Epidermal melanocyte (primary cell): ENCODE measurements around the gene NUDT8.
"Not testable (repeated sequence)": the region's sequence is repeated elsewhere in the genome, so short reads cannot be mapped to it uniquely, and the experiment has no call there.

ENCODE experiments used
- DNase-seq: peaks from one replicate; pipeline ENCODE4 v3.0.0; 2011; ENCODE audit warnings: low spot score; ENCODE audit not compliant: insufficient read length

NUDT8 gene

DNA sequence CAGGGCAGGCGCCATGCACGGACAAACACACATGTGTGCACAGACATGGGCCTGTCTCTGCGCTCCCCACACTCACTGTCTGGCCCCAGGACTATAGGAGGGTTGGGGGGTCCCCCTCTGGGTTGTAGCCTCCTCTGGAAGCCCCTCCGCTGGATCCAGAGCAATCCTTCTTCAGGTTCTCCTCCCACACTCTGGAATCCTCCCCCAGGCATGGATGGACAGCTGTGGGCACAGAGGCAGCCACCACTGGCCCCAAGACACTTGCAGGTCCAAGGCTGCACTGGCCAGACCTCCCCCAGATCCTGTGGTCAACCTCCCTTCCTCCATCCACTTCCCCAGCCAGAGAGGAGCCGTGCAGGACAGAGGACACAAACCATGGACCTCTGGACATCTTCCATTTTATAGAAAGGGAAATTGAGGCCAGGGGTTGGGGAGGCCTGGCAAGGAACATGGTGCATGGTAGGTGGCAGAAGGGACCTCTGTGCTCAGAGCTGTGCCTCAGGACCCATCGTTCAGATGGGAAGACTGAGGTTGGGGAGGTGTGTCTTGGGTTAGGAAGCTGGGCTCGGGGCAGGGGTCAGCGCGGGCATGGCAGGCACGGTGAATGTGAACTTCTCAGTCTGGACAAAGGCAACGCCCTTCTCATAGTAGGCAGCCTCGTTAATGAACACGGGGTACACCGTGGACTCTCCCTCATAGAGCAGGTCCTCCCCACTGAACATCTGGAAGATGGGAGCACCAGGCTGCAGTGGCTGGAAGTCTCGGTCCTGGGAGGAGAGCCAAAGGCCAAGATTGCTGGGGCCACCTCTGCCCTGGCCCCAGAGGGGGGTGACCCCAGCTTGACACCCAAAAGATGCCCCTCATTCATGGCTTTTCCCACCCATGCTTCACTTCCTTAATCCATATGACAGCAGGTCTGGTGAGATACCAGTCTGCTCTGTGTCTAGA lies 12.7 kb upstream of the NUDT8 start:
- DNase-seq, result no peak

DNA sequence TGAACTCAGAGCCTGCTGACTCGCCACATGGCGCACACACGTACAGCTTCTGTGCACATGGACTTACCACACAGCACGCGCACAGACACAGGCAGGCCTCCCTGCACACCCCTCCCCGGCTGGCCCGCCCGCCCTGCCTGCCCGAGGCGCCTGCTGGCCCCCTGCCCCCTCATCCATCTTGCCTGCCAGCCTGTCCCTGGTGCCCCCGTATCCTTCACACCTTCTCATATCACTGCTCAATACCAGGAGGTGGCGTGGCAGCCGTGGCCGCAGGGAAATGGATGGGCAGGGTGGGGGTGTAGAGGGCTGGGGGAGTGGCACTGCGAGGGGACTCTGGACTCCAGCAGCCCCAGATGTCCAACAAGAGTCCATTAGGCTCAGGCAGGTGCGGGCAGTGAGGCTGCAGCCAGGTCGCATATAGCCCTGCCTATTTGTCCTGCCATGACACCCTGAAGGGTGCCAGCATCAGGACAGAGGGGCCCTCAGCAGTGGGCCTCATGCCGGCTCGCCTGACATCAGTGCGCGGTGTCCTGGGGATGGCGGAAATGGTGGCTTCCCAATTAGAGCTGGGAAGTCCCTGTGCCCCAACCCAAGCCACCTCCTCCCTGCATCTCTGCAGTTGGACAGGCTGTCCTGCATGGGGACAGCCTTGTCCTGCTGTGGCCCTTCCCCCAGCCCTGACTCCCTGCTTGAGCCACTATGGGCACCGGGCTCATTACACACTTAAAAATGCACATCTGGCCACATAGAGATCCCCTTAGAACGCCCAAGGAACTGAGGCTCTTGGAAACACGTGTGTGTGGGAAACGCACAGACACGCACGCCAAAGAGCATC lies 11.8 kb upstream of the NUDT8 start:
- no peak for DNase-seq

DNA sequence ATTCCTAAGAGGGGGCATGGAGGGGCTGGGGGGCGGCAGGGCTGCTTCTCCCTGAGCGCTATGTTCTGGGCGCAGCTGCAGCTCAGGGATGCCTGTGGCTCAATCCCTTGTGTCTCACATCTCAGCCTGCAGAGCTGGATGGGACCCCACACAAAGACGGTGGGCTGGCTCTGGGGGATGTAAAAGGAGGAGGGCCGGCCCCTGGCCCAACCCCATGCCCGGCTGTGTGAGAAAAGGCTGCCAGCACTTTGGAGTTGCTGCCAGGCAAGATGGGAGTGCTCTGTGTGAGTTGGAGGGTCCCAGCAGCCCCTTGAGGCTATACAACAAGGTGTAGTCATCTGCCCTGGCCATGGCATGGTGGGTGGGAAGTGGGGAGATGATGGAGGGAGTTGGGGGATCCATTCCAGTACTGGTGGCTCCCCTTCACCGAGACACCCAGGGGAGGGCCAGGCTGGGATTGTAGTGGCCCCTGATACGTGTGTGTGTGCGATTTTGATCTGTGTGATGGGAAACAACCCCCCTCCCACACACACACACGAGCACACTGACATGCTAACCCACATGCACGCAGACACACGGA lies 11.1 kb upstream of the NUDT8 start:
- DNase-seq, result no peak

DNA sequence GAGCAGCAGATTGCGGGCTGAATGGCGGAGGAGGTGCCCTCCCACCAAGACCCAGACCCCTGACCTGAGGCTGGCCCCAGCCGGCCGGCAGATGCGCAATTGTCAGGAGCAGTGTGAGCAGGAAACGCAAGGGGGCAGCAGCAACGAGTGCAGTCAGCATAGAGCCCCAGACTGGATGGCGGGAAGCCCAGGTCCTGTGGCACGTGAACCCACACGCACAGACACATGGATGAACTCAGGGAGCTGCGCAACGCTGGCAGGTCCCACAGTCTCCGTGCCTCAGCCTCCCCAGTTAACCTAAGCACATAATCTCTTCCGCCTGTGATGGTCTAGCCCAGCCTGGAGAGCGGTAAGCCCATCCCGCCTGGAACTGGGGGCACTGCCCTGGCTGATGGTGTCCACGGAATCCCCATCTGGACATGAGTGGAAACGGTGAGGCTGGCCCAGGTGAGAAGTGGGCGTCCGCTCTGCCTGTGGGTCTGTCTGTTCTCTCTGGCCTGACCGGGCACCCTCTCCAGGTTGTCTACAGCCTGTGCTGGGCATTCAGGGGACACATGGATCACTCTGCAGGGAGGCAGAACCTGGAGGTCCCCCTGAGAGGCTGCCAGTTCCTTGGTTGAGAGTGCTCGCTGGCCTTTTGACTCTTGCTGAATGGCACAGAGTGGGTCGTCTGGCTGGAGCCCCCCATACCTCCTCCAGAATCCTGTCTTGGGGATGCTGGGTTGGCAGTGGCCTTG lies 10.5 kb upstream of the NUDT8 start:
- DNase-seq, result peak; percentile 54

DNA sequence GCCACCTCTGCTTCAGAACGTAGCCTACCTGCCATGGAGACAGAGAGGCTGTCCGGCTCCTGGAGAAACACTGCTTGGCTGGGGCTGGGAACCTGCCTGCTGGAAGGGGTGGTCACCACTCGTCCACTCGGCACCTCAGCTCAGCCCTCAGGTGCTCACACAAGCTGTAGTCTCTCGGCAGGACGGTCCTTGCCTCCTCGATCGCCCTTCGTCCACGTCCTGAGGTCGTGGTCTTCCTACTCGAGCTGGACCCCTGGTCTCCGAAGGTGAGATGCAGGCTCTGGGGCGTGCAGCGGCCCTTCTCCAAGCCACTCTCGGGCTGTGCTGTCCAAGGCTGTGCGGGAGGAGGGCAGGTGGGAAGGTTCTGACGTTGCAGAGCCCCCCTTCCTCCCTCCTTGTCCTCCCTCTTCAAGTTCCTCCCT lies 9.7 kb upstream of the NUDT8 start, which contains the start of gene TBX10:
TBX10 (minus strand) TSS at position 326 of the 422 bp plus-strand sequence; CDS start at position 35, 291 bp downstream.
- no peak for DNase-seq

DNA sequence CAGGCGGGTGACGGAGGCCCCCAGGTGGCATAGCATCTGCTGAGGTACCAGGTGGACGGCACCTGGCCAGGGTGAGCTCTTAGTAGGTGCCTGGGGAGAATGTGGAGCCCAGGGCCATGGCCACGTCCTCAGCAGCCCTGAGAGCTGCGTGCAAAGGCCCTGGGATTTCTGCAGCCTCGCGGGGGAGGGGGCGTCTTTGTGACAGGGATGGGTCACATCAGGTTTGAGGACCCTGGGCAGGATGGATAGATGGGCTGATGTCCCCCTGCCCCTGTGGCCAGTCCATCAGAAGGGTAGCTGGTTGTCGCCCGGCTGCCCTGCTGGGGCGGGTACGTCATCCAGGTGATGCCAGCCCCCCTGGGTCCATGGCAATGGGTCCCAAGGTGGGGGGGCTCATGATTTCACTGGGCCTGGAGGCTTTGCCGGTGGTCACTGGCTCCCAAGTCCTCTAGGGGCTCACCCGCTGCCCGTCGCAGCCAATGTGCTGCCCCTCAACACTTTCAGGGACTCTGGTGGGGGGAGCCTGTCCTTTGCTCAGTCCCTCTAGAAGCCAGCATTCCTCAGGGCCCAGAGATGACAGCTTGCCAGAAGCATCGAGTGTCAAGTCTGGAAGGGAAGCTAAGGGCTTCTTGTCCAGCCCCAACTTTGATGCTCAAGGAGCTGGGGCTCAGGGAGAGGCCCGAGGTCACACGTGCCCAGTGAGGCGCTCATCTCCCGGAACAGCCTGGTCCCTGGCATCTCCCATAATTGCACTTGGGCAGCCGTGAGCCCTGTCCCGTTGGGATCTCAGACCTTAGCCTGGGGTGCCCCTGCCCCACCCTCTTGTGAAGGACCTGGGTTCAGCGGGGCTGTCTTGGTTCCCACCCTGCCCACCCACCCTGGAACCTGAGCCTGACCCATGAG lies 9.0 kb upstream of the NUDT8 start:
- DNase-seq, result no peak

DNA sequence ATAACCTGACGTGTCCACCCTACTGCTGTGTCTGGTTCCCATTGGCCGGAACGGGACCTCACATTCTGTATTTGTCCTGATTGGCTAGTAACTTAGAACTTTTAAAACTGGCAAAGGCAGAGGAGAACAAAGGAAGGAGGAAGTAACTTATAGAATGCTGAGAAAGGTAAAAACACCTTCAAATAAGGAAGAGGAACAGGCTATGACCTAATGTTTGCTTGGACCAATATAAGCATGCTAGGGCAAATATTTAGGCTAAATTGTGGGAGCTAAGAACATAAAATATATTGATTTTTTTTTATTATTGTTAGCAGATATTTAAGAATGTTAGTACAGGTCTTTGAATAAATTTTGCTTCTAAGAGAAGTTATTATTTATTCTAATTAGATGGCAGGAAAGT lies 7.7 kb upstream of the NUDT8 start:
- not testable (repeated sequence) for DNase-seq

DNA sequence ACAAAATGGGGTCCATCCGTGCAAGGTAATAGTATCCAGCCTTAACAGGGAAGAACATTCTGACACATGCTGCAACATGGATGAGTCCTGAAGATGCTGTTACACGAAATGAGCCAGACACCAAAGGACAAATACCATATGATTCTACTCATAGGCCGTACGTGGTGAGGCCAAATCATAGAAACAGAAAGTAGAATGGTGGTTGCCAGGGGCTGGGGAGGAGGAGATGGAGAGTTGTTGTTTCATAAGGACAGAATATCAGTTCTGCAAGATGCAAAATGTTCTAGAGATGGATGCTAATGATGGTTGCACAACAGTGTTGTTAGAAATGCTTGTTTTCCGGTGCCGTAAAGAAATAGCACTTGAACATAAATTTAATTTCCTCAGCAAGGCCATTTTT lies 7.2 kb upstream of the NUDT8 start:
- no peak for DNase-seq

DNA sequence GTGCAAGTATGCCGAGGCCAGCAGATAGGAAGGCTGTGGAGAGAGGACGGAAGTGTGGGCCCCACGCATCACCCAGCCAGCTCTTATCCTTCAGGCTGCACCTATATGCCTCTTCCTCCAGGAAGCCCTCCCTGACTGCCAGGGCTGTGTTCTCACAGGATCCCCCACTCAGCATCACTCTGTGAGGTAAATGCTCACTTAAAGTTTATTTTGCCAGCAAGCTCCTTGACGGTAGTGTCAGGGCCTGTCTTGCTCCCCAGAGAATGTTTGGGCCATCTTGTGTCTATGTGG lies 5.4 kb upstream of the NUDT8 start:
- DNase-seq, result no peak

DNA sequence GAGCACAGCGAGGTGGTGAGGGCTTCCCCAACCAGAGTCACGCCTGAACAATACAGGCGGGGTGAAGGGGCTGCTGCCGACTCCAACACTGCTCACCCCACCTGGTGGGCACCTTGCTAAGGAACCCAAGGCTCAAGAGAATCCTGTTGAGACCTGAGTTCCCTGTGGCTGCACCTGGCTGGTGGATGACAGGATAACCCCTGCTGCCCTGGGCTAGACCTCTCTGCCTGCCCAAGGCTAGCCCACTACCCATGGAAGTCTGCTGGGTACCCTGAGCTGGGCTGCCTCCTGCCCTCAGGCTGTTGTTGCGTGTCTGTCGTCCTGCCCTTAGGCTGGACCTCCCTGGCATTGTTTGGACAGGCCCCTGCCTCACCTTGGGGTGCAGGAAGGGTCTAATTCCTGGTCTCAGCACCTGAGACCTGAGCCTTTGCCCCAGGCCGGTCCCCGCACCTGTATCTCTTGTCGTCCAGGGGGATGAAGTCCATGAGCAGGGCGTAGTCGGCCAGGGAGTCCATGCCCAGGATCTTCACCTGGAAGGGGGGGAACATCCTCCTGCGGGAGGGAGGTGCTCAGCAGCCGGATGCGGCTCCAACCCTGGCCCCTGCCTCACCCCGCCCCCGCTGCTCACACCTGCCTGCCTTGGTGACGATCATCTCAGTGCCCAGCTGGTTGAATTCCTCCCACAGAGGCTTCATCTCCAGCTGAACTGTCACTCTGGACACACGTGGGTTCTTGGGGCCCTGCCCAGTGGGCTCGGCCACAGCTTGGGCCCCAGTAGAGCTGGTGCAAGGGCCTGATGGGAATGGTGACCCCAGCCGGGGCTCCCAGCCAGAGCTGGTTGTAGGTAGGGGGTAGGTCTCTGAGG lies 4.9 kb upstream of the NUDT8 start:
- no peak for DNase-seq

DNA sequence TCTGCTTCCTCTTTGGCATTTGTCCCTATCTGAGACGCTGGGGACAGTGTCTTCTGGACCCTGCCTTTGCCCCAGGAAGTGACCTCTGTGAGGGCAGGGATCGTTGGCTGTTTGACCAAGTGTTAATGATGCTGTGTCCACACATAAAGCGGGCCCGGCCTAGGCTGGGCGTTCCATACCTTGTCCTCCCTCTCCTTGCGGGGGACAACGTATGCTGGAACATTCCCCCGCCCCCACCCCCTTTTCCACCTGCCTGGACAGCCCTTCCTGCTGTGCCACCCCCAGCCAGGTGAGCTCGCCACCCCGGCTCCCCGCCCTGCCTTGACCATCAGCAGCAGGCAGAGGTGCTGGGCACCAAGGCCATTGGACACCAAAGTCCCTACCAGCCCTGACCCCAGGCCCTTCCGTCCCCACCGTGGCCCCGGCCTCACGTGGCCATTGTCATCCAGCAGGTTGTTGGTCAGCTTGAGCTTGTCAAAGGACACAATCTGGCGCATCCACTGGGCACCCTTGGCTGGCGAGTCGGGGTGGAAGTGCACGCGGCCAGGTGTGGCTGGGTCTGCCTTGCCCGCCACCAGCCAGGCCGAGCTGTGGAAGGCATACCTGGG lies 4.1 kb upstream of the NUDT8 start:
- no peak for DNase-seq

DNA sequence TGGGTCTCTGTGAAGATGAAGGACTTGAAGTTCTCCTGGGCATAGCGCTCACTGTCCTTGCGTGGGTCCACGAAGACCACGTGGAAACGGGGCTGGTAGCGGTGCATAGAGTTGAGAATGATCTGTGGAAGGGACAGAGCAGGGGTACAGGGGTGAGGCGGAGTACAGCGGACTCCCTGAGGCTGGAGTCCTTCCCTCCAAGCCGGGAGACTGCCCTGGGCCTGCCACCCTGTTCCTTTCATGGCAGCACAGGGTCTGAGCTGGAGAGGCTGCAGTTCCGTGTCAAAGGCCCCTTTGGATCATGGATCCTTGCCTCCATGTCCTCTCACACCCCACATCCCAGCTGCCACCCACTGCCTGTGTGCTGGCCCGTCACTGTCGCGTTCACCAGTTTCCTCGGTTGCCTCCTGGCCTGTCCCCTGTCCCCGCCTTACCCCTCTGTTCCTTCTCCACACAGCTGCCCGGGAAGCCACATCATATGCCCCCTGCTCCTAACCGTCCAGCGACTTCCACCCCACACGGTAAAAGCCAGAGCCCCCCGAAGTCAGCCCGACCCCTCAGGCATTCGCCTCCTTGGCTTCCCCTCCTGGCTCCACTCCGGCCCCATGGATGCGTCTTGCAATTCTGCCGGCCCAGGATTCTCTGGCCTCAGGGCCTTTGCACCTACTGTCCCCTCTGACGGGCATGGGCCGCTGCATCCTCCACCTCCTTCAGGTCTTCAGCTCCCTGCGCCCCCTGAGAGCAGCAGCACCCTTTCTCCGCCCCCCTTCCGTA lies 3.4 kb upstream of the NUDT8 start:
- no peak for DNase-seq

DNA sequence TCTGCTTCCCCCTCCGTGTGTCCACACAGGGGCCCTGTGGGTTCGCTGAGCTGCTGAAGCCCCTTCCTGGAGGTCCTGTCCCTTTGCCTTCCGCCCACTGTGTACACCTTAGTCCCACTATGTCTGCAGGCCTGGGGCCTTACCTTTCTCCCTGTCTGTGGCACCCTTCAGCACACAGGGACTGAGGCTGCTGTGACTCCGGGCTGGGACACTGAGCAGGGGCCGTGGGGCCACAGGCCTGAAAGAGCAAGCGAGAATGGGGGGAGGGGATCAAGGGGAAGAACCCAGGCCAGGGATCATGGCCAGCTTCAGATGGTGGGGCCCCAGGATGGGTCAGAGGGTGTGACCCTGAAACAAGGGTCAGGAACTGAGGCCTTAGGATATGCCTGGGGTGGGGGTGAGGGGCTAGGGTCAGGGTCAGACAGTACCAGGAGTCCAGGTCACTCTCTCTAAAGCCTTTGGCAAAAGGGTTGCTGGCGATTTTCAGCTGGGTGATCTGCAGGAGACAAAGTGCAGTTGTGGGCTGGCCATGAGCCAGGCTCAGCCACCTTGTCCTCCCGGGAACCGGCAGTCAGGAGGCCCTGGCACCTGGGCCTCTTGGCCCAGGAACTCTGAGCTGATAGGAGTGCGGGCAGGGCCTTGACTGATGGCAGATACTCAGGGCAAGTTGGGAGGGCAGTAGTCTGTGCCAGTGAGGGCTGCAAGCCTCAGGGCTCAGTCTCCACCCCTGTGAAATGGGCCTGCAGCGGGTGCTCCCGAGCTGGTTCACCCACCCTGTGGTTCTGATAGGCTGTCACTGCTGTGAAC lies 2.6 kb upstream of the NUDT8 start:
- DNase-seq, result no peak

DNA sequence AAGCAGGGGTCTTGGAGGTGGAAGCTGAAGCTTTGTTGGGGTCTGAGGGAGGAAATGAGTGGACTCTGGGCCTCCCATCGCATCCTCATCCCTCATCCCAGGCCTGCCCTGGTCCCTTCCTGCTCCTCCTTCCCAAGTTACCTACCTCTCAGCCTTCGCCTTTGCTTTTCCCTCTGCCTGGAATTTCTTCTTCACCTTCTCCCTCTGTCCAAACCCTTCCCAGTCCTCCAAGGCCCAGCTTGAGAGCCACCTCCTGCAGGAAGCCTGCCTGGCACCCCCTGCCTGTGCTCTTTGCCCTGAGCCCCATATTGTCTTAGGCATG lies 2.1 kb upstream of the NUDT8 start:
- DNase-seq, result no peak

DNA sequence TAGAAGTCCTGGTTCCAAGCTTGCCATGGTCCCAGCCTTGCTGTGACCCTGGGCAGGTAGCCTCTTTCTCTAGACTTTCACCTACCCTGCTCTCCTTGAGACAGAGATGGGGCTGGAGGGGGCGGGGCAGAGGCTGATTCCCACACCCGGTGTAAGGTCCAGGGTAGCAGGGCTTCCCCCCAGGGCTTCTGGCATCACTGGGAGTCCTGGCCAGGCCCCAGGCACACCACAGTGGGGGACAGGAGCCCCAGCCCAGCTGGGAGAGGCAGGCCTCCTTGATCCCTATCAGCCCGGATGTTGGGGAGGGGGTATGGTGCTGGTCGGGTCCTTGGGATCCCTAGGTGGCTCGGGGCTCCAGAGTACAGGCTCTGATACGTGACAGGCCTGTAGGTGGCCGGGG lies 1.7 kb upstream of the NUDT8 start:
- DNase-seq, result no peak

DNA sequence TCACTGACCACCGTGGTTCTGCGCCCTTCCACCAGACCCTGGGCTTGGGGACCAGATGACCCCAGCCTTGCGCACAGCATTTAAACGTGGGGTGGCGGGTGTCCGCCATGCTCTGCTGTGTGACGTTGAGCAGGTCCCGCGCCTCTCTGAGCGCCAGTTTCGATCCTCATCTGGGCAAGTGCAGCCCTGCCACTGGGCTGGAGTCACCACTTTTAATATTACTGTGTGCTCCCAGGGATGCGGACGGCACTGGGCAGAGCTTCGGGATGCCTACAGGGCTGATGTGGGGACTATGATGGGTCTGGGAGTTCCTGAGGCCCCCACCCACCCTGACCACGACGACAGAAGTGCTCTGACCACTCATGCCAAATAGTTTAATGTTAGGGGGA lies 1.2 kb upstream of the NUDT8 start:
- DNase-seq, result no peak

DNA sequence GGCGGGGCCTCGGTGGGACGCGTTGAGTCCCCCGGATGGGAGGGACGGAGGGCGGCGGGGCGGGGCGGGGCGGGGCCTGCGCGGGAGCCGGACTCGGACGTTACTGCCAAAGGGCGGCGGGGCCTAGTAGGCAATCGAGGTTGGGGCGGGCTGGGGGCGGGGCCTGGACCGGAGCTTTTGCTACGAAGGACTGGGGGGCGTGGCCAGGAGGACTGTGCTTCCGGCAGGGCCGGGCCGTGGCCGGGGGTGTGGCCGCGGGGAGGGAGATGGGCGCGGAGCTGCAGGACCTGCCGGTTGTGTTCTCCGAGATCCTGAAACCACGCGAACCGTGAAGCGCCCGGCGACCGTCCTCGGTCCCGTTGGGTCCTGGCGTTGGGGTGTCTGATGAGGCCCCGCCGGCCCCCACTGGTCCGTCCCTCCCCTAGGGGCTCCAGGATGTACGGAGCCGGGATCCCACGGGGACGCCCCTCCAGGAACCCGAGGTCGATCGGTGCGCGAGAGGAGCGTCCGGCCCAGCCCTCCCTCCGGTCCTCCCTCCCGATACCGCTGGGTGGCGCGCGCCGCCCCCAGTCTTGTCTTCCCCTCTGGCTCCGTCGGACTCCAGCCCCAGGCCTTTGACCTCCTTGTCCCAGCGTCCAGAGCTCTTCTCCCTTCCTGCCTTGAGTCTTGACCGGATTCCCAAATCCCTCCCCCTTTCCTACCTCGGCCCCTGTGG lies 648 bp upstream of the NUDT8 start:
- DNase-seq, result peak; percentile 97
